OCI-LY7 (cell line): ENCODE measurements around the gene HMGXB4. TPM values are rescaled to one million over a fixed set of nuclear protein-coding genes. Genes with fewer than 3 reads are reported as not detected.

Experiments used
- BruUV-seq: library from RNA; stranded (reverse); fragments of 400-500 nt; replicated peaks from 2 replicates; lab custom pipeline; 2021; lab: Mats Ljungman, UMichigan
- CTCF ChIA-PET: fragments of 300-600 bp; sonication (Branson Sonifier 250); formaldehyde crosslinking; loops from one replicate; lab custom pipeline; 2022; ENCODE audit warnings: antibody characterized with exemption; ENCODE audit not compliant: unreplicated experiment; lab: Charles Lee
- POLR2A ChIA-PET: fragments of 300-600 bp; sonication (Branson Sonifier 250); formaldehyde crosslinking; loops from one replicate; lab custom pipeline; 2022; ENCODE audit warnings: antibody characterized with exemption; lab: Charles Lee
- DNase-seq: peaks from one replicate; pipeline ENCODE4 v3.0.0-alpha.2; 2015; ENCODE audit warnings: low spot score
- H2AFZ ChIP-seq: fragments of 200-600 bp; sonication (generic), shearing (Covaris generic); 2 replicates; pipeline ENCODE4 v1.6.1; 2014; ENCODE audit warnings: mild to moderate bottlenecking, antibody characterized with exemption, low read length, moderate library complexity
- H3K27ac ChIP-seq: fragments of 200-600 bp; sonication (generic); 2 replicates; pipeline ENCODE4 v1.5.1; 2014; ENCODE audit warnings: mixed run types, low read depth, mild to moderate bottlenecking, moderate library complexity, low read length, inconsistent platforms; ENCODE audit not compliant: poor library complexity, severe bottlenecking
- H3K36me3 ChIP-seq: fragments of 200-600 bp; sonication (generic); 2 replicates; pipeline ENCODE4 v1.6.1; 2014; ENCODE audit warnings: mild to moderate bottlenecking, antibody characterized with exemption, low read length, moderate library complexity, mixed read lengths; ENCODE audit not compliant: insufficient read depth
- H3K4me1 ChIP-seq: fragments of 200-600 bp; sonication (generic); 2 replicates; pipeline ENCODE4 v1.5.1; 2014; ENCODE audit warnings: mild to moderate bottlenecking, low read length; ENCODE audit not compliant: insufficient read depth, poor library complexity, severe bottlenecking
- H3K4me2 ChIP-seq: fragments of 200-600 bp; sonication (generic); 2 replicates; pipeline ENCODE4 v1.6.1; 2014; ENCODE audit warnings: mild to moderate bottlenecking, low read length
- H3K4me3 ChIP-seq: fragments of 200-600 bp; sonication (generic); 2 replicates; pipeline ENCODE4 v1.5.1; 2014; ENCODE audit warnings: mild to moderate bottlenecking, low read depth, low read length; ENCODE audit not compliant: poor library complexity, severe bottlenecking
- H3K79me2 ChIP-seq: fragments of 200-600 bp; sonication (generic); 2 replicates; pipeline ENCODE4 v1.6.1; 2016; ENCODE audit warnings: low read depth, mild to moderate bottlenecking, low read length, moderate library complexity, mixed read lengths; ENCODE audit not compliant: insufficient read depth
- H3K9me2 ChIP-seq: fragments of 200-600 bp; sonication (generic); 2 replicates; pipeline ENCODE4 v1.6.1; 2016; ENCODE audit warnings: mild to moderate bottlenecking, low read length, mixed read lengths; ENCODE audit not compliant: insufficient read depth
- H3K9me3 ChIP-seq: fragments of 200-600 bp; sonication (generic); 2 replicates; pipeline ENCODE4 v1.6.1; 2014; ENCODE audit warnings: mild to moderate bottlenecking, mixed run types, low read length, mixed read lengths
- H4K20me1 ChIP-seq: fragments of 200-600 bp; sonication (generic); 2 replicates; pipeline ENCODE4 v1.6.1; 2014; ENCODE audit warnings: mild to moderate bottlenecking, antibody characterized with exemption, low read length, moderate library complexity, mixed read lengths; ENCODE audit not compliant: insufficient read depth
- CTCF ChIP-seq: fragments of 200-600 bp; sonication (generic); conservative IDR thresholded peaks from 2 replicates; pipeline ENCODE4 v1.5.1; 2014; ENCODE audit warnings: mild to moderate bottlenecking, antibody characterized with exemption, low read length, moderate library complexity, mixed read lengths
- EZH2phosphoT487 ChIP-seq: fragments of 200-600 bp; sonication (generic); IDR thresholded peaks from 2 replicates; pipeline ENCODE4 v1.6.1; 2018; ENCODE audit warnings: low read depth, borderline replicate concordance, mild to moderate bottlenecking, mixed run types, antibody characterized with exemption, low read length, moderate library complexity, mixed read lengths
- intact Hi-C: fragments of 100-400 bp; cut with micrococcal nuclease; formaldehyde crosslinking; loops from one replicate; pipeline ENCODE4 v1.10.0; 2022; ENCODE audit not compliant: unreplicated experiment
- total RNA-seq, 2 experiments: library from RNA; depleted of rRNA in 1 of 2; stranded (reverse); fragments of >200 nt in 1 of 2; shearing (Covaris generic) in 1 of 2; gene quantifications; 2 replicates each; pipeline ENCODE4 v1.2.3, GENCODE V29; 2014 to 2022

The HMGXB4 gene
- total RNA-seq, 2 experiments from 2014 or later: 25.2 to 46.9 TPM

GRCh38 chr22:35334004-35334403 lies 76.7 kb downstream of the HMGXB4 start:
- no TSS peak for BruUV-seq
- no peak overlapping the region for H3K4me3 ChIP-seq
- H3K27ac ChIP-seq: no peak overlapping the region
- H3K36me3 ChIP-seq: peaks cover 11% of the 10 kb centered on the region; the same call in 1 of the 2 replicates
- POLR2A ChIA-PET: interaction anchor here (0.6 kb wide), 1 partner anchor 46 kb away, joined by 6 read pairs; no protein-coding TSS in a partner anchor
- peaks cover 19% of the 10 kb centered on the region for H3K4me1 ChIP-seq
- H3K9me2 ChIP-seq: no peaks in the 10 kb centered on the region
- H4K20me1 ChIP-seq: no peaks in the 10 kb centered on the region
- no peaks in the 10 kb centered on the region for H3K79me2 ChIP-seq
- H2AFZ ChIP-seq: no peak overlapping the region
- intact Hi-C loops: loop anchor here (5.0 kb wide), 1 partner anchor 77 kb away; the partner anchor contains the start of gene HMGXB4
- H3K4me2 ChIP-seq: no peak overlapping the region
- TF ChIP-seq CTCF: no peak
- no peak for TF ChIP-seq EZH2phosphoT487
- no peak for DNase-seq
- no peaks in the 10 kb centered on the region for H3K9me3 ChIP-seq
- CTCF ChIA-PET: no interaction called here

- Histone ChIP-seq H3K9me3 (no peaks in the 10 kb centered on the region), H2AFZ (no peak overlapping the region), H3K36me3 (peaks cover 12% of the 10 kb centered on the region; the same call in 1 of the 2 replicates), H3K27ac (no peak overlapping the region), H3K79me2 (no peaks in the 10 kb centered on the region), H4K20me1 (no peaks in the 10 kb centered on the region), H3K4me2 (no peak overlapping the region), H3K4me3 (no peak overlapping the region), H3K9me2 (no peaks in the 10 kb centered on the region), H3K4me1 (peaks cover 9% of the 10 kb centered on the region)
- BruUV-seq: no TSS peak
- no peak for TF ChIP-seq EZH2phosphoT487
- TF ChIP-seq CTCF: no peak
- CTCF ChIA-PET: no interaction called here
- POLR2A ChIA-PET: no interaction called here
- intact Hi-C loops: no loop called here
- DNase-seq: no peak
Measured at GRCh38 chr22:35335468-35335867, 78.2 kb downstream of the HMGXB4 start.

GRCh38 chr22:35335936-35336781 lies 78.9 kb downstream of the HMGXB4 start:
- no peak for TF ChIP-seq CTCF
- TF ChIP-seq EZH2phosphoT487: no peak
- H3K79me2 ChIP-seq: no peaks in the 10 kb centered on the region
- H4K20me1 ChIP-seq: no peaks in the 10 kb centered on the region
- no peaks in the 10 kb centered on the region for H3K9me3 ChIP-seq
- no TSS peak for BruUV-seq
- DNase-seq: no peak
- H2AFZ ChIP-seq: no peak overlapping the region
- peaks cover 11% of the 10 kb centered on the region for H3K4me1 ChIP-seq
- CTCF ChIA-PET: interaction anchor here (0.6 kb wide), 1 partner anchor 416 kb away, joined by 4 read pairs; no protein-coding TSS in a partner anchor
- no peaks in the 10 kb centered on the region for H3K9me2 ChIP-seq
- peaks cover 19% of the 10 kb centered on the region; the same call in 1 of the 2 replicates for H3K36me3 ChIP-seq
- H3K27ac ChIP-seq: no peak overlapping the region
- no peak overlapping the region for H3K4me2 ChIP-seq
- H3K4me3 ChIP-seq: no peak overlapping the region
- intact Hi-C loops: no loop called here
- POLR2A ChIA-PET: no interaction called here
